ENCODE data around the gene NTHL1. TPM values are rescaled to one million over a fixed set of nuclear protein-coding genes. Genes with fewer than 3 reads are reported as not detected.
A peak's percentile ranks its signal among the peaks of the same experiment; 100 is the strongest.

The NTHL1 gene
- total and polyA plus RNA-seq, 9 of the 15 experiments (the other 6 are each of a cell fraction or from before 2014, with no cell fraction given) = 1.1 to 58.8 (median 17.6) TPM

DNA sequence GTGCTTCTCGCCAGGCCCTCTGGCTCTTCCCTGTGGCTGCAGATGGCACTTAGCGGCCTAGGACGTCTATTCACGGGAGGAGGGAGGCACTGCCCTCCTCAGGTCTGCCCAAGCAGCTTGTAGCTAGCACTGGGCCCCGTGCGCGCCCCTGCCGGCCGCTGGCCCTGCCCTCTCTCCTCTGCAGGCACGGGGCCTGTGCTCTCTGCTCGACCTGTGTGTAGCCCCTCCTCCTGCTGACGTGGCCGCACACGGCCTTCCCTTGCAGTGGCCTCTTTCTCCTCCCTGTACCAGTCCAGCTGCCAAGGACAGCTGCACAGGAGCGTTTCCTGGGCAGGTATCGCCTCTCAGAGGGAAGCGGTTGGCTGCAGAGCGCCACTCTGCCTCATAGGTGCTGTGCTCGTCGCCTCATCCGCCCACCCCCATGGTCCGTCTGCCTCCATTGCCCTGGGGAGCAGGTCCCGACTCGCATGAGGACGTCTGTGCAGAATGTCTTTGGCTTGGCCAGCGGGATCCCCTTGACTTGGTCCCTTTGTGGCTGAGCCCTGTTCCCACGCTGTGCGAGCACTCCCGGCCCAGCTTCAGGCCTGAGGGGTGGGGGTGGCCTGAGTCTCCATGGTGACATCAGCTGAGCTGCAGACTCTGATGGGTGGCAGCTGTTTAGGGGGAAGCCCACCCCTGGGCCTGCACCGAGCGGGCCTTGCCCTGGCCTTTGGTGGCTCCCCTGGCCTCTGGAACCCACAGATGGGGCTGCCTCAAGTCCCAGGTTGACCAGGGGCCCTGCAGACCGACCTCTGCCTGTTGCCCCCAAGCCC, 34.7 kb upstream of the NTHL1 start:
- ATAC-seq (no peak; the same call in 2 of the 3 replicates), DNase-seq (ENCODE audit: extremely low read depth in 1 of 4, low spot score in 3 of 4) (no peak), FAIRE-seq (no peak)
- ChIA-PET POLR2A (interaction anchor here (0.5 to 2.5 kb wide), 3 partner anchors 9 to 771 kb away, joined by 3 to 10 read pairs (median 3); partner anchors contain the start of gene RPS2), CTCF (ENCODE audit: low intra/inter-chr PET ratio) (no interaction called here)
- Histone ChIP-seq H3K4me2 (ENCODE audit: insufficient read depth, low read length) (no peak overlapping the region), H3K9me1 (ENCODE audit: control insufficient read depth, insufficient read depth, low read length) (no peaks in the 10 kb centered on the region), H3K79me2 (ENCODE audit: control insufficient read depth, insufficient read depth, low read length) (no peaks in the 10 kb centered on the region), H4K20me1 (replicated peaks; ENCODE audit: control insufficient read depth, insufficient read depth, low read length) (no peaks in the 10 kb centered on the region), H3K9ac (ENCODE audit: insufficient read depth in 1 of 2, low read depth in 2 of 2, low read length in 2 of 2) (peak overlapping the region in 1 of 2 experiments; percentile 45; a peak in 1 of 4 replicates), H2AFZ (ENCODE audit: low read depth, low read length) (no peak overlapping the region), H3K4me1 (replicated peaks in 1 of 2; ENCODE audit: control insufficient read depth in 2 of 2, insufficient read depth in 2 of 2, low read length in 2 of 2) (peaks cover 0 to 43% of the 10 kb centered on the region in 2 experiments; a peak in 2 of 5 replicates), H3K27ac (ENCODE audit: extremely low read depth, low read depth, low read length) (no peak overlapping the region), H3K36me3 (ENCODE audit: control insufficient read depth, insufficient read depth, low read length) (peaks cover 53% of the 10 kb centered on the region; the same call in 1 of the 3 replicates), H3K4me3 (no peak overlapping the region), H3K9me3 (replicated peaks; ENCODE audit: control insufficient read depth, insufficient read depth, low read depth, low read length) (no peaks in the 10 kb centered on the region), H3K27me3 (ENCODE audit: control insufficient read depth in 2 of 2, insufficient read depth in 2 of 2, low read length in 2 of 2) (no peaks in the 10 kb centered on the region)
- 86% methylated on average over 15 of the region's 32 CpGs for WGBS (ENCODE audit: insufficient coverage, low coverage, missing lambda C conversion rate)
- BruUV-seq (replicated peaks) = no TSS peak
- in situ Hi-C loops (cut with MboI) = loop anchor here (10.0 kb wide), 1 partner anchor 62 kb away; the partner anchor contains the start of gene RAB26
- intact Hi-C loops (cut with micrococcal nuclease) = no loop called here
- TF ChIP-seq LCOR (CRISPR knock-in tag; IDR thresholded peaks at IDR 0.05) = no peak
- TF ChIP-seq, protein P1, sequence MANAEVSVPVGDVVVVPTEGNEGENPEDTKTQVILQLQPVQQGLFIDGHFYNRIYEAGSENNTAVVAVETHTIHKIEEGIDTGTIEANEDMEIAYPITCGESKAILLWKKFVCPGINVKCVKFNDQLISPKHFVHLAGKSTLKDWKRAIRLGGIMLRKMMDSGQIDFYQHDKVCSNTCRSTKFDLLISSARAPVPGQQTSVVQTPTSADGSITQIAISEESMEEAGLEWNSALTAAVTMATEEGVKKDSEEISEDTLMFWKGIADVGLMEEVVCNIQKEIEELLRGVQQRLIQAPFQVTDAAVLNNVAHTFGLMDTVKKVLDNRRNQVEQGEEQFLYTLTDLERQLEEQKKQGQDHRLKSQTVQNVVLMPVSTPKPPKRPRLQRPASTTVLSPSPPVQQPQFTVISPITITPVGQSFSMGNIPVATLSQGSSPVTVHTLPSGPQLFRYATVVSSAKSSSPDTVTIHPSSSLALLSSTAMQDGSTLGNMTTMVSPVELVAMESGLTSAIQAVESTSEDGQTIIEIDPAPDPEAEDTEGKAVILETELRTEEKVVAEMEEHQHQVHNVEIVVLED (CRISPR knock-in tag; IDR thresholded peaks at IDR 0.05) = no peak
- no peak for TF ChIP-seq KLF16 (IDR thresholded peaks at IDR 0.05)
- TF ChIP-seq MIER1 (IDR thresholded peaks at IDR 0.05; ENCODE audit: low read depth) = no peak
- TF ChIP-seq, protein P2, sequence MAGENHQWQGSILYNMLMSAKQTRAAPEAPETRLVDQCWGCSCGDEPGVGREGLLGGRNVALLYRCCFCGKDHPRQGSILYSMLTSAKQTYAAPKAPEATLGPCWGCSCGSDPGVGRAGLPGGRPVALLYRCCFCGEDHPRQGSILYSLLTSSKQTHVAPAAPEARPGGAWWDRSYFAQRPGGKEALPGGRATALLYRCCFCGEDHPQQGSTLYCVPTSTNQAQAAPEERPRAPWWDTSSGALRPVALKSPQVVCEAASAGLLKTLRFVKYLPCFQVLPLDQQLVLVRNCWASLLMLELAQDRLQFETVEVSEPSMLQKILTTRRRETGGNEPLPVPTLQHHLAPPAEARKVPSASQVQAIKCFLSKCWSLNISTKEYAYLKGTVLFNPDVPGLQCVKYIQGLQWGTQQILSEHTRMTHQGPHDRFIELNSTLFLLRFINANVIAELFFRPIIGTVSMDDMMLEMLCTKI (IDR thresholded peaks at IDR 0.05; ENCODE audit: partially characterized antibody) = no peak
- no peak for TF ChIP-seq RBM39 (optimal IDR thresholded peaks at IDR 0.05; ENCODE audit: low read depth, low read length)
- no peak for TF ChIP-seq KLF10 (CRISPR knock-in tag; IDR thresholded peaks at IDR 0.05)
- no peak for TF ChIP-seq POLR3A (IDR thresholded peaks at IDR 0.05; ENCODE audit: borderline replicate concordance, extremely low read depth, insufficient read depth, insufficient read length)
- no peak for TF ChIP-seq FOXJ3 (CRISPR knock-in tag; IDR thresholded peaks at IDR 0.05)
- no peak for TF ChIP-seq ZNF133 (CRISPR knock-in tag; IDR thresholded peaks at IDR 0.05)
- no peak for TF ChIP-seq ELF1 (tag; IDR thresholded peaks at IDR 0.05)
- no peak for TF ChIP-seq ZNF224 (CRISPR knock-in tag; IDR thresholded peaks at IDR 0.05)
- TF ChIP-seq, protein P3, sequence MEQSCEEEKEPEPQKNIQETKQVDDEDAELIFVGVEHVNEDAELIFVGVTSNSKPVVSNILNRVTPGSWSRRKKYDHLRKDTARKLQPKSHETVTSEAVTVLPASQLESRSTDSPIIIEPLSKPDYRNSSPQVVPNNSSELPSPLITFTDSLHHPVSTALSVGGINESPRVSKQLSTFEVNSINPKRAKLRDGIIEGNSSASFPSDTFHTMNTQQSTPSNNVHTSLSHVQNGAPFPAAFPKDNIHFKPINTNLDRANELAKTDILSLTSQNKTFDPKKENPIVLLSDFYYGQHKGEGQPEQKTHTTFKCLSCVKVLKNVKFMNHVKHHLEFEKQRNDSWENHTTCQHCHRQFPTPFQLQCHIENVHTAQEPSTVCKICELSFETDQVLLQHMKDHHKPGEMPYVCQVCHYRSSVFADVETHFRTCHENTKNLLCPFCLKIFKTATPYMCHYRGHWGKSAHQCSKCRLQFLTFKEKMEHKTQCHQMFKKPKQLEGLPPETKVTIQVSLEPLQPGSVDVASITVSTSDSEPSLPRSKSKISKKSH (CRISPR knock-in tag; IDR thresholded peaks at IDR 0.05) = no peak
- no peak for TF ChIP-seq POLR2A (conservative IDR thresholded peaks at IDR 0.05)
- TF ChIP-seq ZNF589 (CRISPR knock-in tag; IDR thresholded peaks at IDR 0.05; ENCODE audit: low read depth) = no peak
- TF ChIP-seq SMARCA5 (IDR thresholded peaks at IDR 0.05) = no peak
- no peak for TF ChIP-seq HDAC1 (IDR thresholded peaks at IDR 0.05)

Data from K562 (cell line).